ENCODE results near the gene TIGD7. TPM values are rescaled to one million over a fixed set of nuclear protein-coding genes. Genes with fewer than 3 reads are reported as not detected.

The TIGD7 gene
- total and polyA plus RNA-seq, 2 of the 13 experiments (the other 11 are each of a cell fraction or from before 2014, with no cell fraction given) = not detected

DNA sequence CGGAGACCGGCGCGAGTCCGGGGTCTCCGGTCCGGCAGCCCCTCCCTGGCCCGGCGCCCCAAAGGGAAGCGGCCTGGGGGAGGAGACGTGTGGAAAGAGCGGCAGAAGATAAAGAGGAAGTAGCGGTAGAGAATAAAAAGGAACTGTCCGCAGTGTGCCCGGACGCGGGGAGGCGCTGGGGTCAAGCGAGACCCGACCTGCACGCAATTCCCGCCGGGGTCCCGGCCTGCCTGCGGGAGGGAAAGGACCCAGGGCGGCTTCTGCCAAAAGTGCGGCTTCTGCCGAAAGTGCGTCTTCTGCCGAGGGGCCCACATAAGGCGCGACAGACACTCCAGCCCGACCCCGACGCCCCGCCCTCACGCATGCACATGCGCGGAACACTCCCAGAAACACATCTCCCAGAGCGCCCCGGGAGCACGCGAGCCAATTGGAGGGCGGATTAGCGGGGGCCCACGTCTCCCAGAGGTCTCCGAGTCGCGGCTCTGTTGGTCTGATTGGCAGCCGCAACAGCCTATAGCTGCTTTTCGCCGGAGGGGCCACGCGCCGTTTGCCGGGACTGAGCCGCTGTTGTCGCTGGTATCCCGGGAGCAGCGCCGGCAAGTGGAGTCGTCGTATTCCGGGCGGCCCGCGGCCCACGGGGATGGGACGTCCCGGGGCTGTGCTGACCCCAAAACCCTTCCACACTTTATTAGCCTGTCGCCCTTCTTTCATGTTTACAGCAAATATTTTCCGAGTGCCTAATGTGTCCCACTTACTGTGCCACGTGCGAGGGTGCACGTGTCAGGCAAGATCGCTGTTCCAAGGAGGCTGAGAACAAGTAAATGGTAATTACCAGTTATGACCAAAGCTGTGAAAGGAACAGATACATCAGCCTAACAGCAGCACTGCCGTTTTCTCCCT is 40.8 kb downstream of the TIGD7 start (continued):
- TF ChIP-seq KLF9 (CRISPR knock-in tag; IDR thresholded peaks at IDR 0.05; ENCODE audit: low read depth) (peak; percentile 66; the same call in 1 of the 2 replicates), ZFY (CRISPR knock-in tag; IDR thresholded peaks at IDR 0.05) (peak; percentile 73), TBX3 (IDR thresholded peaks at IDR 0.05; ENCODE audit: borderline replicate concordance) (no peak), SMYD3 (CRISPR knock-in tag; IDR thresholded peaks at IDR 0.05) (no peak), HDAC6 (IDR thresholded peaks at IDR 0.05; ENCODE audit: low read depth, low read length) (no peak), SKIL (CRISPR knock-in tag; IDR thresholded peaks at IDR 0.05; ENCODE audit: borderline replicate concordance) (no peak), SKI (IDR thresholded peaks at IDR 0.05; ENCODE audit: partially characterized antibody) (no peak), RBFOX2 (IDR thresholded peaks at IDR 0.05; ENCODE audit: low read depth, low read length) (peak; percentile 92), MAF1 (CRISPR knock-in tag; IDR thresholded peaks at IDR 0.05; ENCODE audit: borderline replicate concordance) (no peak), HDAC1 (CRISPR knock-in tag; IDR thresholded peaks at IDR 0.05) (no peak; the same call in none of the 2 replicates), ZNF296 (CRISPR knock-in tag; conservative IDR thresholded peaks at IDR 0.05) (0 out of 2 replicates have a peak, but pooled peaks have one; percentile 13), ZNF414 (CRISPR knock-in tag; IDR thresholded peaks at IDR 0.05) (no peak), HHEX (CRISPR knock-in tag; IDR thresholded peaks at IDR 0.05) (no peak), PHF20 (CRISPR knock-in tag; IDR thresholded peaks at IDR 0.05) (peak; percentile 60), KLF12 (CRISPR knock-in tag; IDR thresholded peaks at IDR 0.05; ENCODE audit: borderline replicate concordance) (no peak), ZNF512 (CRISPR knock-in tag; IDR thresholded peaks at IDR 0.05) (no peak; the same call in 1 of the 2 replicates), ZKSCAN8 (CRISPR knock-in tag; IDR thresholded peaks at IDR 0.05; ENCODE audit: borderline replicate concordance) (peak; percentile 24; the same call in 1 of the 2 replicates), KLF11 (CRISPR knock-in tag; IDR thresholded peaks at IDR 0.05) (peak; percentile 80), SOX5 (CRISPR knock-in tag; IDR thresholded peaks at IDR 0.05; ENCODE audit: borderline replicate concordance) (no peak), ZNF207 (IDR thresholded peaks at IDR 0.05; ENCODE audit: borderline replicate concordance) (no peak), ZNF724P (CRISPR knock-in tag; IDR thresholded peaks at IDR 0.05; ENCODE audit: borderline replicate concordance) (no peak)
- TF ChIP-seq, protein P1, sequence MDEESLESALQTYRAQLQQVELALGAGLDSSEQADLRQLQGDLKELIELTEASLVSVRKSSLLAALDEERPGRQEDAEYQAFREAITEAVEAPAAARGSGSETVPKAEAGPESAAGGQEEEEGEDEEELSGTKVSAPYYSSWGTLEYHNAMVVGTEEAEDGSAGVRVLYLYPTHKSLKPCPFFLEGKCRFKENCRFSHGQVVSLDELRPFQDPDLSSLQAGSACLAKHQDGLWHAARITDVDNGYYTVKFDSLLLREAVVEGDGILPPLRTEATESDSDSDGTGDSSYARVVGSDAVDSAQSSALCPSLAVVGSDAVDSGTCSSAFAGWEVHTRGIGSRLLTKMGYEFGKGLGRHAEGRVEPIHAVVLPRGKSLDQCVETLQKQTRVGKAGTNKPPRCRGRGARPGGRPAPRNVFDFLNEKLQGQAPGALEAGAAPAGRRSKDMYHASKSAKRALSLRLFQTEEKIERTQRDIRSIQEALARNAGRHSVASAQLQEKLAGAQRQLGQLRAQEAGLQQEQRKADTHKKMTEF (CRISPR knock-in tag; IDR thresholded peaks at IDR 0.05) = peak; percentile 34
- TF ChIP-seq, protein P2, sequence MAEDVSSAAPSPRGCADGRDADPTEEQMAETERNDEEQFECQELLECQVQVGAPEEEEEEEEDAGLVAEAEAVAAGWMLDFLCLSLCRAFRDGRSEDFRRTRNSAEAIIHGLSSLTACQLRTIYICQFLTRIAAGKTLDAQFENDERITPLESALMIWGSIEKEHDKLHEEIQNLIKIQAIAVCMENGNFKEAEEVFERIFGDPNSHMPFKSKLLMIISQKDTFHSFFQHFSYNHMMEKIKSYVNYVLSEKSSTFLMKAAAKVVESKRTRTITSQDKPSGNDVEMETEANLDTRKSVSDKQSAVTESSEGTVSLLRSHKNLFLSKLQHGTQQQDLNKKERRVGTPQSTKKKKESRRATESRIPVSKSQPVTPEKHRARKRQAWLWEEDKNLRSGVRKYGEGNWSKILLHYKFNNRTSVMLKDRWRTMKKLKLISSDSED (CRISPR knock-in tag; IDR thresholded peaks at IDR 0.05) = no peak

All from HepG2 (cell line).